AG10803 (cell line): ENCODE data around the gene PEAR1.
A peak's percentile ranks its signal among the peaks of the same experiment; 100 is the strongest.

Experiments used
- DNase-seq: peaks from one replicate; pipeline ENCODE4 v3.0.0; 2010; ENCODE audit warnings: low read depth
- H3K4me3 ChIP-seq: 2 replicates; pipeline ENCODE4 v1.5.1; 2011; ENCODE audit warnings: mild to moderate bottlenecking, low read length, control low read depth
- CTCF ChIP-seq: conservative IDR thresholded peaks from 2 replicates; pipeline ENCODE4 v1.5.1; 2011; ENCODE audit warnings: mild to moderate bottlenecking, low read length, control low read depth, inconsistent platforms

The PEAR1 gene

GRCh38 chr1:156927215-156928042 lies 33.9 kb downstream of the PEAR1 start:
- peak overlapping the region; percentile 49 for H3K4me3 ChIP-seq
- peak; percentile 58 for DNase-seq
- peak; percentile 73 for TF ChIP-seq CTCF

GRCh38 chr1:156928043-156928602 lies 34.6 kb downstream of the PEAR1 start:
- TF ChIP-seq CTCF, result no peak
- H3K4me3 ChIP-seq, result no peak overlapping the region
- DNase-seq, result no peak

- no peak for TF ChIP-seq CTCF
- DNase-seq, result no peak
- no peak overlapping the region for H3K4me3 ChIP-seq
Observed at GRCh38 chr1:156929596-156930238, 36.2 kb downstream of the PEAR1 start.

DNA sequence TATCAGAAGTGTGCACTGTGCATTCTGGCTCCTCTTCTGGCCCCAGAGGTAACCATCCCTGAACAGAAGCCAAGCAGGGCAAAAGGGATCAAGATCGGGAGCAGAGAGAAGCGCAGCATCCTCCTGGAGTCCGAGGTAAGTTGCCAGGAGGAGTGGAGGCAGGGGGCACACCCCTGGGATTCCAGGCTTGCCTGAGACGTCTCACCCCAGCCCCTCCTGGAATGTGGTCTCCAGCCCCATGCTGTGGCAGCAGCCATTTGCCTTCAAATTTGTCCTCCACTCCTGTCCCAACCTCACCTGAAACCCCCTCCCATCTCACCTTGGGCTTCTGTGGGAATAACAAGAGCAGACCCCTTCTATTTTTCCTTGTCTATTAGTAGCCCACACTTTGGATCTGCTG lies 37.0 kb downstream of the PEAR1 start:
- no peak for TF ChIP-seq CTCF
- no peak overlapping the region for H3K4me3 ChIP-seq
- no peak for DNase-seq

DNA sequence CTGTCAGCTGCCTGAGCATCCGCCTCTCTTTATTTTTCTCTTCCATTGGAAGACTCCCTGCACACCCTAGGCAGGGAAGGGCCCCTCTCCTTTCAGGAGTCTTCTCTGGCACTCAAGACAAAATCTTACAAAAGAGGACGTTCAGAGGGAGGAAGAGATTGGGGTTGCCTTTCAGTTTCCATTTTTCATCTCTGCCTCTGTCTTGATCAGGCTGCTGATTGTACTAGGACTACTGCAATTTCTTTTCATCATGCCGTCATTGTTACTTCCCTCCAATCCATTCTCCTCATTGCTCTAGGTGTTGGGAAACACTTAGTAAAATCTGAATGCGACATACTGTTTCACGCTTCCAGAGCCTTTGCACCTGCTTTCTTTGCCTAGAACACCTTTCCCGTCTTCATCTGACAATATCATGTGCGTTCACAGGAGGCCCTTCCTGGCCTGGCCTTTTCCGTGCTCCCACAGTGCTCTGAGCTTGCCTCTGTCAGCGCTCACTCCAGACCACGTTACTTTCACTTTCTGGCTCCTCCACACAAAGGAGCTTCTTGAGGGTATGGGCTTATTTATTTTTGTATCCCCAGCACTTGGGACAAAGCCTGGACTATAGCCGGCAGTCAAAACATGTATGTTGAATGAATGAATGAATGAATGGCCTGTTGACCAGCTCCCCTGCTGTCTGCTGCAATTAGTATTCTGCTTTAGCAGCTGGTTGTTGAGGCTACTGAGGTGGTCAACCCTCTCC lies 37.9 kb downstream of the PEAR1 start:
- DNase-seq, result no peak
- TF ChIP-seq CTCF, result no peak
- no peak overlapping the region for H3K4me3 ChIP-seq

DNA sequence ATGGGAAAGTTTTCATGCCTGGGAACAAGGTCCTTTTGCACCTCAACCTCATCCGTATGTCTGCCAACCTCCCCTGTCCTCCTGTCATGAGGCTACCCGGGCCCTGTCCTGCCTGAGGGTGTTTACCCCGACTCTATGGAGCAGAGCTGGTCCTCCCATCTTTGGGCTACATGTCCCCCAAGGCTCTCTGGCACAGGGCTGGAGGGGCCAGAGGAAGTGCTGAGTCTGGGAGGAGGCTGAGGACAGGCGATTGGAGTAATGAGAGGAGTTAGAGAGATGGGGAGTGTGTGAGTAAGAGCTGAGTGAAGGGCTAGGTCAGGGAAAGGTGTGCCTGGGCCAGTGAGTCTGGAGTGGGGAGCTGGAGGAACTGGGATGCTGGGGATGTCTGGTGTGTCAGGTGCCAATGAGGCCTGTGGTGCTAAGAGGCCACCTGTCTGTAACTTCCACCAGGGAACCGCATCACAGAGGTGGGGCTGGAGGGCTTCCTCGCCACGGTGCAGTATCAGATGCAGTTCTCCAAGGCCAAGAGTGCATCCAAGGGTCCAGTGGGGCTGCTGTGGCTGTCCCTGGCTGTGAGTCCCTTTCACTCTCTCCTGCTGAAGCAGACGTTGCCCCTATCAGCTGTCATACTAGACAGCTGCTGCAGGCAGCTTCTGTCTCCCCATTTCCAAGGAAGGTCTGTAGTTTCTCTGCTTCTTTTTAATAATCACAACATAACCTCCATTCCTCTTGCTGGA lies 38.6 kb downstream of the PEAR1 start:
- H3K4me3 ChIP-seq, result no peak overlapping the region
- TF ChIP-seq CTCF, result no peak
- DNase-seq, result no peak
